ENCODE results near the gene DDN. TPM values are rescaled to one million over a fixed set of nuclear protein-coding genes. Genes with fewer than 3 reads are reported as not detected.
A peak's percentile ranks its signal among the peaks of the same experiment; 100 is the strongest.

DDN gene
- polyA plus RNA-seq, 5 donors, result 0.05 to 0.56 (median 0.10) TPM

DNA sequence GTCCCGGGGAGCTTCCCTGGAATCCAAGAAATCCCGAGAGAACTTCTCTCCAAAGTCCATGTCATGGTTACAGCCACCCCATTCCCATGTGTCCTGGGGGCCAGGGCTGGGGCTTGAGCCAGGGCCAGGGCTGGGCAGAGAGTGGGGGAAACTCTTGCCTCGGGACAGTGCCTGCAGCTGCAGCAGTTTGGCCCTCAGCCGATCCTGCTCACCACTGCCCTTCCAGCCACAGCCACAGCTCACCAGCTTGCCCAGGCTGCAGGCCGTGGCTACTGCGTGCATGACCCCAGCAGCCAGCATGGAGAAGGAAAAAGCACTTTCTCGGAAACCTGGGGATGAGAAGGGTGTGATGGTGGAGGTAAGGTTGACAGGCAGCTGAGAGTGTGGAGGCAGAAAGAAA, 31.2 kb downstream of the DDN start:
- no peak for DNase-seq

DNA sequence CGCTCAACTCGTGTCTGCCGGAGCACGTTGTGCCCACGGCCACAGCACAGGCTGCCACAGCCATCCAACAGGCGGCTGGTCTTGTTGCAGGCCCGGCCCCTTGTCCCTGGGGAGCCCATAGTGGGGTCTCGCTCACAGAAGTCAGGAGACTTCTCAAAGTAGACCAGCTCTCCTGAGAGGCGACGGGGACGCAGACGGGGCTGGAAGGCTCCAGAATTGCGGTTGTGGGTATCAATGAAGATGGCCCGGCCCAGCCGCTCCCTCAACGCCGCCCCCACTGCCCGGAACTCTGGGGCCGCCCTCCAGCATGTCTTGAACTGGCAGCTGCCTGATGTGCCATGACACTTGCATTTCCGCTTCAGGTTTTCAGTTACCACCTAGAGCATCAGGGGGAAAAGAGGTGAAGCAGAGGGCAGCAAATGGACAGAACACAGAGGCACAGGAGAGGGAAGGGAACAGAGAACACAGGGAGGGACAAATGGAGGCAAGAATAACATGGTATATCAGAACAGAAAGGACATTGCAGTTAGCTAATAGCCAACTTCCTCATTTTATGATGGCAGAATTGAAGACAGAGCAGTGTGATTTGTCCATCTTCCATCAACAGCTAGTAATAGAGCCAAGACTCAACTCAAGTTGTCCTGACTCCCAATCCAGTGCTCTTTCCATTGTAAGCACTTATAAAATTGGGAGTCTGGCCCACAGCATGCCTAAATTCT, 32.8 kb downstream of the DDN start:
- DNase-seq, result no peak

DNA sequence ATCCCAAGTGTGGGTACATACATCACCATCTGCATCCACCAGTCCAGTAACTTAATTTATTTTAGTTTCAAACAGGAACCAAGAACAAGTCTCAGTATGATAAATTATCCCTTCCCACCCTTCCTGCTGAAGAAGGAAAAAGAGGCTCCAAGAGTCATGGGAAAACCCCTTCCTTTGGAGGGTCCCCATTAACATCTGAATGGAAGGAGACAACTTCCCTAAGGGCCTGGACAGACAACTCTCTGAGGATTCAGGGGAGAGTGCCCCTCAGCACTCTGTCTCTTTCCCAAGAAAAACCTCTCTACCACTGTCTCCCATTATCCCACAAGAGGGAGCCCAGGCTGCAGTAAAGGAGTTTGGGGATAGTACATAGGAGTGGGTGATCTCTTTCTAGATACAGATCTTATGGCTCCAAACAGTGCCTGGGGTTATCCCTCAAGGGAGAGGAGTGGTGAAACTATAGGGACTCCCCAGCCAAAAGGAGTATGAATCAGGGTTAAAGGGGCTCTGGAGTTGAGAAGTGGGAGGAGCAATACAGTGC, 33.8 kb downstream of the DDN start:
- no peak for DNase-seq

DNA sequence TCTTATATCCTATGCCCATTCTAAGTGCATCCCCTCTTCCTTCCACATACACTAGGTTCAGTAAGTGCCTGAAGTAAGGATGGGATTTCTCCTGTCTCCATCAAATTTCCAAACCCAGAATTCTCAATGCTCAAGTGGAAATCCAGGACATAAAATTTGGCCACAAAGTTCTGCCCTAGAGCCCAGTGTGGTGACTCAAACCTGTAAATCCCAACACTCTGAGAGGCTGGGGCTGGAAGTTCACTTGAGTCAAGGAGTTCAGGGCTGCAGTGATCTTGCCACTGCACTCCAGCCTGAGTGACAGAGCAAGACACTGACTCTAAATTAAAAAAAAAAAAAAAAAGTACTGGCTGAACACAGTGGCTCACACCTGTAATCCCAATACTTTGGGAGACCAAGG, 37.4 kb downstream of the DDN start:
- DNase-seq, result no peak

DNA sequence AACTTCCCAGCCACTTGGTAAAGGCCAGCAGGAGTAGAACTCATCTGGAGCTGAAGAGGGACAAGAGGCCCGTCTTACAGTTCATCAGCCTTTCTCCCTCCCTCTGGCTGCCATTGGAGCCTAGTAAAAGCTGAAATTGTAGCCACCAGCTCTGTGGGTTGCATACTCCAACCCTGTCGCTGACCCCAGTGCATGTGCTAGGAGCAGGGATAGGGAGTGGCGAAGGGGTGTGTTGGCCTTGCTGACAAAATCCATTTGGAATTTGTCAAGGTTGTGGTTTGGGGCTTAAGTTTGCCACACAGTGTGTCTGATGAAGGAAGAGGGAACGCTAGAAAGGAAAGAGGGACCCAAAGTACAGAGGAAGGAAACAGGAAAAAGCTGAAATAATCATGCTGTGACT, 37.8 kb downstream of the DDN start:
- DNase-seq, result no peak

DNA sequence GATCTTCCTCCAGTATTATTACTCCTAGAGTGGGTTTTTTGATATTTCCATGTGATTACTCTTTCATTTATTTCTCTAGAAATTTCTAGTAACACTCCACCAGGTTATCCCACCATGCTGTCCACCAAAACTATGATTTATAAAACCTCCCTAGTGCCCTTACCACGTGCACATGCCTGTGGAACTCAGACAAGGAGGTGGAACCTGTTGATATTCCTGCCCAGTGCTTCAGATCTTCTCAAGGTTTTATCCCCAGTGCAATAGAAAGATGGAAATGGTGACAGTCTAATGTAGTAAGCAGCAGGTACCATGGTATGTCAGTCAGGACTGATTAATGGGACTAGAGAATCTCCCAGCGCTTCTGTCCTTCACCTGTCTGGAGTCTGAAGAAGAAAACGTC, 38.3 kb downstream of the DDN start:
- DNase-seq, result no peak

DNA sequence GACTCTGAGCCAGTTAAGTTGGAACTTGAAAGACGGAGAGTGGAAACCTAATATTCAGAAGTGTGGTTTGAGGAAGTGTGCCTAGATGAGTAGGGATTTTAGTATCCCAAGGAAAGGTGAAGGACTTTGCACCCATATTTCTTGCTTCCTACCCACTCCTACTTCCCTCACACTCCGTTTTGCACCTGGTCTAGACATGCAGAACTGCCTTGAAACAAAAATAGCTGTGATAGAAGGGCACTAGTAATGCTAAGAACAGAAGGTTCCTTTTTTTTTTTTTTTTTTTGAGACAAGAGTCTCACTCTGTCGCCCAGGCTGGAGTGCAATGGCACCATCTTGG, 41.2 kb downstream of the DDN start:
- no peak for DNase-seq

DNA sequence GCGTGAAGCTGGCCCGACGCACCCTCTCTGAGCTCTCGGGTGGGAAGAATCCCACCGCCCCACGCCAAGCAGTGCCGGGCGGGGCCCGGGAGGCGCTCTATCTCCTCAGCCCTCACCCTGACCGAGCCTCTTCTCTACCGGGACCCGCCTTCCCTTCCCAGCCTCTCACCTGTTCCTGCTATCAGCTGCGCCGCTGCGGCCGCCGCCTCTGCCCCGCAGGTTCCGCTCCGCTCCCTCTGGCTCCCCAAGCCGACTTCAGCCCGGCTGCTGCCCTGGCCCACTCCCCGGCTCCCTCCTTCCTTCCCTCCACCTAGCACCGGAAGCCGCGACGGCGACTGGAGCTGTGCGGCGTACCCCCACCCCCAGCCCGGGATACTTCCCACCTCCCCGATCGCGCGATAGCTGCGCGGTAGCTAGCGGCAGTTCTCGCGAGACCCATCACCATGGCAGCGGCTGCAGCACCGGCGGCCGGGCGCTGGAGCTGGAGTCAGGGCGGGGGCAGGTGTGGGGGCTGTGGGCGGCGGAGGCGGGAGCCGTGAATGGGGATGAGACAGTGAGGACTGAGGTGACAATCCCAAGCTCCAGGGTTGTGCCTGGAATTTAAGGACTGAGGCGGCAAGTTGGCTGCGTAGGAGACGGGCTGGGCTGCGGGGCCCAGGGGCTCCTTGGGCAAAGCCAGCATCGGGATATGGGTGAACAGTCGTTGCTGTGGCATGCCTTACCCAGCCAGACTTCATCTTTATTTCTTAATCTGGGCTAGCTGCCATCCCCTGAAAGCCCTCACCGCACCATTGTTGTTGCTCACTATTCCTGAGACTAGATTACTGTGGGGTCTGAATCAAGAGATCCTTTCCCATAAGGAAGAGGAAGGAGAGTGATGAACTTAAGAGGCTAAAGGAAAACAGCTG, 41.8 kb downstream of the DDN start, which contains the start of gene ARF3:
TSS of gene ARF3 (minus strand) at position 347 of the 908 bp plus-strand sequence. CDS start 16,392 bp downstream, outside the sequence.
- peak; percentile 95 for DNase-seq

DNA sequence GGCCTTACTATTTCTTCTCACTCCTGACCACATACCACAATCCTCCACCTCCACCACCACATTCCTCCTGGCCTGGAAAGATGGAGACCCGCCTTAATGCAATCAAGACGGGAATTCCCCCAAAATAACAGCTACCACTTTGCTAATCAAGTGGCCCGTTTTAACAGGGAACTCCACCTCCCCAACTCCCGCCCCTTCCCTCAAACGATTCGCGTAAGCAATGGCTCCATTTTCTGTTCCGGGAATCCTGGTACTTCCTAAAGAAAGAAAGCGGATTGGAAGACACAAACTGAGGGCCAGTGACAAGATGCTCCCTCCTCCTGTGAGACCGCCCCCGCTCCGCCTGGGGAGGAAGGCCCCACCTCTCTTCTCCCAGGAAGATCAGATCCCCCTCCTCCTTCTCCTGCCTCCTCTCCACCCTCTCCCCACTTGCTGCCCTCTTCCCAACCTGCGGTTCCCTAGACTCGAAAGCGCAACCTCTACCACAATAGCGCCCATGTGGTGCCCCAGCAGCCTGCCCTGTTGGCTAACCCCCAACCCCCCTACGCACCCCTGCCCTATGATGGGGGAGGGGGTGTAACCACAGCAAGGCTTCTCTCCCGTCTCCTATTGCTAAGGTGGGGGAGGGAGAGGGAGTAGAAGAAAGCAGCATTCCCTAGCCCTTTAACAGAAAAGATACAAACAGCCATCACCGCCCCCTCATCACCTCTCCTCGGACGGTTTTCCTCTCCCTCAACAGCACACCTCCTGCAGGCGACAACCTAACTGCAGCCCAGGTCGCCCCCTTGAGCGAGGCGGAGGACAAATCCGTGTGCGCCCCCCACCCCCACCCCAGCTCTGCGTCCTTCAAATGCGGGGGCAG, 42.7 kb downstream of the DDN start:
- peak; percentile 83 to 86 for DNase-seq

DNA sequence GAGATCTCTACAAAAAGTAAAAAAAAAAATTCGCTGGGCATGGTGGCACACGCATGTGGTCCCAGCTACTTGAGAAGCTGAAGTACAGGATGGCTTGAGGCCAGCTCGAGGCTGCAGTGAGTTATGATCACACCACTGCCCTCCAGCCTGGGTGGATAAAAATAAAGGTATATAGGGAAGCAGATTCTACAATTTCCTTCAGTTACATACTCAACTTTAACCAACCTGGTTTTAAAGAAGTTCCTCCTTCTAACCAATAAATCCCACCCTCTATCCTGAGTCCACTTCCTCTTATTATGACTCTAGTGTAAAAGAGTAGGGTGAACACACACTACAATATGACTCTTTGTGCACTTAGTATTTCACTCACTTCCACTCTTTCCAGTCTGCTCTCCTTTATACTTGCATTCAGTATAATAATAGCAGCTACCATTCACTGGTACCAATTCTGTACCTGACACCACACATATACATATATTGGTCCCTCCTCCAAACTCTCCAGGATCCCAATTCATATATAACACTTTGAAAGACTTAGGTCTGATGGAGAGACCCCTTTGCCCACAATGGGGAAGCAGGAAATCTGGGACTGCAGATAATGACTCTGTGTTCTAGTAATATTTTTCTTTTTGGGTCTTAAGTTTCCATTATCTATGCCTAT, 44.2 kb downstream of the DDN start:
- no peak for DNase-seq

DNA sequence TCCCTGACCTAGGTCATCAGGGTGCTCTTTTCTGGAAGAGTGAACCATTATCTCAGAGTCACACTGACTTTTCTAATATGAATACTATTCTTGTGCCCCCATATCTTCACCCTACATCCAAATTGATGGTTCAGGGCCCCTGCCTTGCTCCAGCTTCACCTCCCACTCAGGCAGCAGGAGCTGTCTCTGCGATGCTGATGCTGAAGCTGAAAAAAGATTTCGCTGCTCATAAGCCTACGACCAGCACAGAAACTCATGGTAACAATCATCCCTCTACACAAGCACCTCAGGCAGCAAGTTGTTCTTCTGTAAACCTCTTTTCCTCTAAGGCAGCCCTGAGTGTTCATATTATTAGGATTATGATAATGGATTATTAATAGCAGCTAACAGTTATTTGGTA, 45.1 kb downstream of the DDN start:
- no peak for DNase-seq

DNA sequence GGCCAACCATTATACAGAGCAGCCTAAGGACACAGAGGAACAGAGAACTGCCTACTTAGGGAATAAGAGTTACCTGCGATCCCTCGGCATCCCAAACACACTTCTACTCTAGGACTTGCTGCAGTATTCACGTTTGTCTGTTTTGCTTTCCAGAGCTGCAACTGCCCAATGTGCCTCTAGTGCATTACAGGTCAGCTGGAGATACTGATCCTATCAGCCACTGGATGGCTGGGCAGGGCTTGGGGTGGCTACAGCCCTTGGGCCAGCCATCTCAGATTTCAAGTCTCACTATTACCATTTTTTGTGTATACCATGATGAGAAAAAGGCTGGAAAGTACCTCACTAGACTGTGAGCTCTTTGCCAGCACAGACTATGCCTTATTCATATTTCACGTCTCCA, 46.5 kb downstream of the DDN start:
- no peak for DNase-seq

DNA sequence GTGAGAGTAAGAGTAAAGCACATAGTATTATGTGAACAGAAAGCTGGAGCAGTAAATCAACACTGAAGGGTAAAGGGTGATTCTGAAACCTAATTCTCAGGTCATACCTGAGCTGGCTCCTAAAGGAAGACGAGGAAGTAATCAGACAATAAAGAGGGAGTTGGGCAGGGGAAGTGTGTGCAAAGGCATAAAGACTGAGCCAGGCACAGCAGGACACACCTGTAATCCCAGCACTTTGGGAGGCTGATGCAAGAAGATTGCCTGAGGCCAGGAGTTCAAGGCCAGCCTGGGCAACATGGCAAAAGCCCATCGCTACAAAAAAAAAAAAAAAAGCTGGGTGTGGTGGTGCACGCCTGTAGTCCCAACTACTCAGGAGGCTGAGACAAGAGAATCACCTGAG, 51.4 kb downstream of the DDN start:
- no peak for DNase-seq

DNA sequence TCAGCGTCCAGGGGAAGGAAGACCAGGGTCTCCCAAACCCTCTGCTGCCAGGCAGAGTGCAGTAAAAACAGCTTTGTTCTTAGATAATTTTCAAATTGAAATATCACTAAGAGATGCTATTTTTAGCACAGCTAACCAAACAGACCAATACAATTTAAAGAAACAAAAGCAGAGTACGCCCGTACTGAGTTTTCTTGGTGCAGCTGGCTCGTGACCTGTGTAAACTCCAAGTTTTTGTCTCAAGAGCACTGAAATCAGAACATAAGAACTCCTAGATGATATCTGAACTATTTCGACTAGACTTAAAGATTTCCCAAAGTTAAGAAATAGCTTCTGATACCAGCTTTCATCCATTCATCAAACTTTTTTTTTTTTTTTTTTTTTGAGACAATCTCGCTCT, 52.2 kb downstream of the DDN start:
- DNase-seq, result no peak

DNA sequence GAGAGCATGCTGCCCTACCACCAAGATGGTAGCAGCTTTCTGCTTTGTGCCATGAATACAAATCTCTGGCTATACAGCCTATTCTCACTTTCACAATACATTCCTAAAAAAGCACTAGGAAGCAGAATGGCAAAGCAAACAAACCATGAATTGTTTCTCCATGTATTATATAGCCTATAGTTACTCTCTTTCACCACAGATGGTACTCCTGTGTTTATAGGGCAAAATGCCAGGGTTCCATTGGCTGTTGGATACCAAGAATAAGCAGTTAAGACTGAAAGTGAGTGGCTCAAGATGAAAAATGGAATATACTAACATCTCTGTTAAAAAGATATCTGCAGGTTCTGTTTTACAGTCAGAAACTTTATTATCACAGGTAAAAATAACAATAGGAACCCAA, 53.0 kb downstream of the DDN start:
- no peak for DNase-seq

Other genes with a start within 250 kb of the DDN start
- gene ADCY6, start 210.3 kb downstream of the DDN start, polyA plus RNA-seq (ENCODE audit: insufficient read depth in 1 of 5, insufficient read length in 5 of 5, low replicate concordance in 1 of 5), result 10 to 100 TPM; 49.1 to 74.3 (median 56.9) TPM
- gene CACNB3, start 180.9 kb downstream of the DDN start, polyA plus RNA-seq (ENCODE audit: insufficient read depth in 1 of 5, insufficient read length in 5 of 5, low replicate concordance in 1 of 5), result 10 to 100 TPM; 27.1 to 37.2 (median 34.4) TPM
- gene DDX23, start 147.2 kb downstream of the DDN start, polyA plus RNA-seq (ENCODE audit: insufficient read depth in 1 of 5, insufficient read length in 5 of 5, low replicate concordance in 1 of 5), result 100 to 1,000 TPM in 4 of 5 donors, 10 to 100 TPM in 1; 99.6 to 120 (median 103) TPM
- 1 to 10 TPM; 1.6 to 2.5 (median 1.9) TPM for gene RND1, start 133.5 kb downstream of the DDN start, polyA plus RNA-seq (ENCODE audit: insufficient read depth in 1 of 5, insufficient read length in 5 of 5, low replicate concordance in 1 of 5)
- 10 to 100 TPM; 16.0 to 26.9 (median 21.8) TPM for gene FKBP11, start 73.9 kb downstream of the DDN start, polyA plus RNA-seq (ENCODE audit: insufficient read depth in 1 of 5, insufficient read length in 5 of 5, low replicate concordance in 1 of 5)
- gene ARF3, start 41.9 kb downstream of the DDN start, polyA plus RNA-seq (ENCODE audit: insufficient read depth in 1 of 5, insufficient read length in 5 of 5, low replicate concordance in 1 of 5), result 100 to 1,000 TPM in 3 of 5 donors, 10 to 100 TPM in 2; 91.5 to 109 (median 103) TPM
- gene WNT10B, start 27.6 kb downstream of the DDN start, polyA plus RNA-seq (ENCODE audit: insufficient read depth in 1 of 5, insufficient read length in 5 of 5, low replicate concordance in 1 of 5), result under 1 TPM in 2 of 5 donors, not detected in 3; 0.15 to 0.25 TPM
- not detected for gene WNT1, start 21.1 kb downstream of the DDN start, polyA plus RNA-seq (ENCODE audit: insufficient read depth in 1 of 5, insufficient read length in 5 of 5, low replicate concordance in 1 of 5)
- gene PRKAG1, start 19.4 kb upstream of the DDN start, polyA plus RNA-seq (ENCODE audit: insufficient read depth in 1 of 5, insufficient read length in 5 of 5, low replicate concordance in 1 of 5), result 10 to 100 TPM; 64.9 to 82.7 (median 75.6) TPM
- 10 to 100 TPM; 47.8 to 69.3 (median 51.7) TPM for gene KMT2D, start 61.4 kb upstream of the DDN start, polyA plus RNA-seq (ENCODE audit: insufficient read depth in 1 of 5, insufficient read length in 5 of 5, low replicate concordance in 1 of 5)
- 1 to 10 TPM; 2.1 to 3.5 (median 2.5) TPM for gene RHEBL1, start 70.6 kb upstream of the DDN start, polyA plus RNA-seq (ENCODE audit: insufficient read depth in 1 of 5, insufficient read length in 5 of 5, low replicate concordance in 1 of 5)
- 1 to 10 TPM in 1 of 5 donors, under 1 TPM in 4; 0.51 to 1.2 (median 0.60) TPM for gene DHH, start 95.4 kb upstream of the DDN start, polyA plus RNA-seq (ENCODE audit: insufficient read depth in 1 of 5, insufficient read length in 5 of 5, low replicate concordance in 1 of 5)
- gene LMBR1L, start 111.5 kb upstream of the DDN start, polyA plus RNA-seq (ENCODE audit: insufficient read depth in 1 of 5, insufficient read length in 5 of 5, low replicate concordance in 1 of 5), result 100 to 1,000 TPM in 1 of 5 donors, 10 to 100 TPM in 4; 68.2 to 111 (median 78.8) TPM
- gene TUBA1B, start 132.0 kb upstream of the DDN start, polyA plus RNA-seq (ENCODE audit: insufficient read depth in 1 of 5, insufficient read length in 5 of 5, low replicate concordance in 1 of 5), result 1,000 to 10,000 TPM in 4 of 5 donors, 100 to 1,000 TPM in 1; 942 to 1,422 (median 1,100) TPM
- gene TUBA1A, start 189.7 kb upstream of the DDN start, polyA plus RNA-seq (ENCODE audit: insufficient read depth in 1 of 5, insufficient read length in 5 of 5, low replicate concordance in 1 of 5), result 100 to 1,000 TPM; 446 to 619 (median 564) TPM

All from right lung (tissue), 5 donors.